GM19452 (cell line): ENCODE measurements around the gene NACC2.
"Not testable (repeated sequence)": the region's sequence is repeated elsewhere in the genome, so short reads cannot be mapped to it uniquely, and the experiment has no call there.

Source experiments
- ATAC-seq: cut with Tn5 transposase; IDR thresholded peaks from one replicate; pipeline ENCODE4 v1.9.1; 2021; ENCODE audit not compliant: unreplicated experiment

The NACC2 gene

GRCh38 chr9:136026943-136027289 is 68.2 kb downstream of the NACC2 start:
- not testable (repeated sequence) for ATAC-seq

- ATAC-seq = no peak
Observed at GRCh38 chr9:136026266-136026942, 68.7 kb downstream of the NACC2 start.

GRCh38 chr9:136025481-136025880 is 69.6 kb downstream of the NACC2 start:
- ATAC-seq = no peak

DNA sequence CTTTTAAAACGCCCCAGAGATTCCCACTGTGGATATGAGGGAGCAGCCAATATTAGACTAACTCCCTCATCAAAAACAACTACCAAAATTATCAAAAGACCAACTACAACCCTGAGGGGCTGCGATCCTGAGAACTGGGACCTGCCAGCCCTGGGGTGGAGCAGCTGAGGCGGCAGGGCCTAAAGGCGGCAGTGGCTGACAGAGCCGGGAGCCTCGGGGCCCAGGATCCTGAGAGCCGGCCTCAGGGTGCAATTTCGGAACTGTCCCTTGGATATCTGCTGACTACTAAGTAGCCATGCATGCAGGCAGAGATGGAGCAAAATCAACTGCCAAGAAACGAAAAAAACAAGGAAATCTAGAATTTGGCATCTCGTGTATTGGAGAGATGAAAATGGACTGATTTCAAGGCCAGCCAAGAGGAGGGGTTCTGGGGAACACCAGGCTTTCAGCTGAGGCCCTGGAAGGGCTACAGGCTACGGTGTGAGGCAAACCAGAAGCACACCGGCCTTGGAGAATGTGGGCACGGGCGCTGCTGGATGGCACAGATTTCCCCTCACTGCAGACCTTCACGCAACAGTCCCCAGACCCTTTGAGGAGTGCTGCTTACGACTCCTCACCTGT is 70.3 kb downstream of the NACC2 start:
- no peak for ATAC-seq

- ATAC-seq = no peak
Observed at GRCh38 chr9:136024286-136024685, 70.8 kb downstream of the NACC2 start.

DNA sequence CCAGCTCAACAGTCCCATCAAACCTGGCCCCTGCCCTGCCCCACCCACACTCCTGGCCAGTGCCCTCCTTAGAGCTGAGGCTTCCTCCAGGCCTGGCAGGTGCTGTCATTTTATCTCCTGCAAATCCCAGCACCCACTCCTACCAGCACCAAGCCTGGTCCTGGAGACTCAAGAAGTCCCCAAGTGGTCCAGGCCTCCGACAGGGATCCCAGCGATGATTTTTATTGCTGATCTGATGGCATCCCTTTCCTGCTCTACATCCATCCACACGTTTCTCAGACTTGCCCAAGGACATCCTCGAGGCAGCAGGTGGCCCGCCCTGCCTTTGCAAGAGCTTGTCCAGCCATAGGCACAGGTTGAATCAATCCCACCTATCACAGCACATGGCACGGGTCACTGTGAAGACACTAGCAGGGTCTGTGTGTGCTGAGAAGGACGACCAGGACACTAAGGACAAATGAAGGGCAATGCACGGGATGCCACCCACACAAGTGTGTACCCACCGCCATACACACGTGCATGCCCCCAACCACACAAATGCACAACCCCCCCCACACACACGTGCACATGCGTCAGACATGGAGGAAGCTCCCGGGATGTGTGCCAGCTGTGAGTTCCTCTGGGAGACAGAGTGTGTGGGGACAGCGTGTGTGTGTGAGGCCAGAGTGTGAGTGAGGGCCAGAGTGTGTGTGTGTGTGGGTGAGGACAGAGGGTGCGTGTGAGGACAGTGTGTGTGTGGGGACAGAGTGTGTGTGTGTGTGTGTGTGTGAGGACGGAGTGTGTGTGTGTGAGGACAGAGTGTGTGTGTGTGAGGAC is 71.5 kb downstream of the NACC2 start:
- no peak for ATAC-seq

DNA sequence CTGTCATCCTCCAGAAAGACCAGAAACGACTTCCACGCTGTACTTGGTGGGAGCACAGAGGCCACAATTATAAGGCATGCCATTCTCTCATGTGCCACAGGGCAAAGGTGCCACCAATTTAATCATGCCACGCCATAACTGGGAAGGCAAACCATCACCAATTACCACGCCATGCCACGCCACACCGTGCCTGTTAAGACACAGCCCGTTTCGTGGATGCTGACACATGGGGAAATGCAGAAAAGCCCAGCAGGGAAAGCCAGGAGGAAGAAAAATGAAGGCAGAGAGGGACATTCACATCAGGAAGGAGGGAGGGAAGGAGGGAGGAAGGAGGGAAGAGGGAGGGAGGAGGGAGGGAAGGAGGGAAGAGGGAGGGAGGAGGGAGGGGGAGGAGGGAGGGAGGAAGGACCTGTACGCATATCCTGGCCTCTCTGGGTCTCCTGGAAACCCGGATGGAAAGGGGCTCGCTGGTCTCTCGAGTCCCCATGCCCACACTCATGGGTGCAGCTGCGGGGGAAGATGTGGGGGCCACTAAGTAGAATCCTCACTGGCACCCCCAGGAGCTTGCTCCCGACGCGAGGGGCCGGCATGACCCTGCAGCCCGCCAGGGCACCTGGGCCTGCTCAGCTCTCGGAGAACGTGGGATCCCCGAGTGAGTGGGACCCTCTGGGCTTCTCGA is 72.2 kb downstream of the NACC2 start:
- no peak for ATAC-seq

GRCh38 chr9:136021872-136022681 is 73.0 kb downstream of the NACC2 start:
- no peak for ATAC-seq

GRCh38 chr9:136021171-136021871 is 73.8 kb downstream of the NACC2 start:
- no peak for ATAC-seq

DNA sequence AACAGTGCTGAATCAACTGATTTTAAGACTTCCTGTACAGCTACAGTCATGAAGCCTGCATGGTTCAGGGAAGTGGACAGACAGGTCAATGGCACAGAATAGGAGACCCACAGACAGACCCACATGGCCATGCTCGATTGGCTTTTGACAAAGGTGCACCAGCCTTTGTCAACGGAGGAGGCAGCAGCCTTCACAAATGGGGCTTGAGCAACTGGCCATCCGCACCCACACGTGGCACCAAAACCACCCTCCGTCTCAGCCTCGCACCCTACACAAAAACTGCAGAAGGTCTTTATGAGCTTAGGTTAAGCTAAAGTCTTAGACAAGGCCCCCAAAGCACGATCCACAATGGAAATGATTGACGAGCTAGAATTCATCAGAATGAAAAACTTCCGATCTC is 74.4 kb downstream of the NACC2 start:
- no peak for ATAC-seq

DNA sequence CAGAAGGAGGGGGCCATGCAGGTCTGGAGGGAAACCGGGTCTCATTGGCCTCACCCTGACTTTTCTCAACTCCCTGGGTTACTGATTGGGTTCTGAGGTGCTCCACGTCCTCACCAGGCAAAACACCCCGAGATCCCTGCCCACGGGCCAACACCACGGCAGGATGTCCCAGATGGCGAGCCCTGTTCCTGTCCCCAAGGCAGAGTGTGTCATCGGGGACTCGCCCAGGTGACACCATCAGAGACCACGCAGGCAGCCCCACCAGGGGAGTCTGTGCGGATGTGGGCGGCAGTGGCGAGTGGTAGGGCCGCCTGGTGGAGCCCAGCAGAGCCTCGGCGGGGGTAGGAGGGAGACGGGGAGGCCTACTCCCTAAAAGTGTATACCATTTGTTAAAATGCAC is 74.9 kb downstream of the NACC2 start:
- ATAC-seq = no peak

GRCh38 chr9:136019681-136020060 is 75.4 kb downstream of the NACC2 start:
- ATAC-seq = no peak

GRCh38 chr9:136019041-136019680 is 75.9 kb downstream of the NACC2 start:
- no peak for ATAC-seq

GRCh38 chr9:136018257-136019031 is 76.6 kb downstream of the NACC2 start:
- ATAC-seq = no peak

- ATAC-seq = no peak
Observed at GRCh38 chr9:136017289-136018190, 77.5 kb downstream of the NACC2 start.

DNA sequence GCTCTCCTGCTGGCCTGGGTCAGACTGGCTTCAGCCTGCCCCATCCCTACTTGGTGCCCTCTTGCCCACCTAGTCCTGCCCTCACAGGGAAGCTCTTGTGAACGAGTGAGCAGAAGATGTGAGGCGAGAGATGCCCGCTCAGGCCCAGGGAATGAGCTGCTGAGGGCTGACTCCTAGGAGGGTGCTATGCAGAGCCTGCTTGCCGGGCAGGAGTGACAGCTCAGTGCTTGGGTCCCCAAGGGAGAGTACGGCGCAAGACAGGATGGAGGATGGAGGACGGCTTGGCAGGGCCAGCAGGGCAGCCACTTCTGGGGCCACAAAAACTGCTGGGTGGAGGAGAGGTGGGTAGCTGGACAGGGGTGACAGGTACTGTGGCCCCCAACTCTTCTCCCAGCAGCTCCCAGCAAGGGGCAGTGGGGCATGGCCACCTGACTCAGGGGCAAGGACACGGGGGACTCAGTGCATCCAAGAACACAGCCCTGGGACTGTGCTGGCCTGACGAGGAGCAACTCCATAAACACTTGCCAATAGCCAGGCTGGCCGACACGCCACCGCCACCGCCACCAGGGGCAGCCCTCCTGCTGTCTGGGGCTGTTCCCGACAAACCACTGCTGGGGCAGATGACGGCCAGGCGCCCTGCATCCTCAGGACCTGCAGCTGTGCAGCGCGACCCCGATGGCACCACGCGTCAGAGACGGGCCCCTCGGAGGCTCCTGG is 78.4 kb downstream of the NACC2 start:
- ATAC-seq = no peak
